ENCODE results near the gene IER5L.

DNA sequence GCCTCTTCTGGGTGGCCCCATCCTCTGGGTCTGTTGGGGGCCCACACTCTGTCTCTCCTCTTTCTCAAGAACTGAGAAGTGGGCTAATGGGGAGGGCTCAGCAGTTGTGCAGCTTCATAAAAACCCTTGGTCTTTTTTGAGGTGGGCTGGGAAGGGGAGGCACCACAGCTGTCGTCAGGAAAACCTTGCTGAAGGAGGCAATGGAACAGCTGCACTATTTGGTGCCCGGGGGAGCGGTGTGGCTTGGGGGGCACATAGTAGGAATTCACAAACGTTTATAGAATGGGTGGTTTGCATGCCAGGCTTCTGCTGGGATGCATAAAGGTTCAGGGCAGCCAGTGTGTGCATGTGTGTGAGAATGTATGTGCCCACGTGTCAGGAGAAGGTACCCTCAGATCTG lies 3.2 kb upstream of the IER5L start:
- TF ChIP-seq CTCF (optimal IDR thresholded peaks at IDR 0.05 in 1 of 3, IDR thresholded peaks at IDR 0.05 in 1 of 3, conservative IDR thresholded peaks at IDR 0.05 in 1 of 3; ENCODE audit: extremely low read depth in 1 of 3, insufficient read depth in 2 of 3, low read length in 3 of 3) (no peak), EZH2 (IDR thresholded peaks at IDR 0.05; ENCODE audit: low read length) (no peak)
